Fibroblast of mammary gland (primary cell): ENCODE data around the gene APLP2.
"Not testable (repeated sequence)": the region's sequence is repeated elsewhere in the genome, so short reads cannot be mapped to it uniquely, and the experiment has no call there.

Experiments
- DNase-seq: peaks from one replicate; pipeline ENCODE4 v3.0.0-alpha.2; 2010; ENCODE audit warnings: low read depth
- H3K4me3 ChIP-seq: 2 replicates; pipeline ENCODE4 v1.5.1; 2011; ENCODE audit warnings: low read depth, mild to moderate bottlenecking, low read length, moderate library complexity; ENCODE audit not compliant: control insufficient read depth
- TF ChIP-seq, protein P1 (sequence below): conservative IDR thresholded peaks from 2 replicates; pipeline ENCODE4 v1.5.1; 2011; ENCODE audit warnings: low read depth, low read length, inconsistent platforms; ENCODE audit not compliant: control insufficient read depth, insufficient read depth

APLP2 gene

DNA sequence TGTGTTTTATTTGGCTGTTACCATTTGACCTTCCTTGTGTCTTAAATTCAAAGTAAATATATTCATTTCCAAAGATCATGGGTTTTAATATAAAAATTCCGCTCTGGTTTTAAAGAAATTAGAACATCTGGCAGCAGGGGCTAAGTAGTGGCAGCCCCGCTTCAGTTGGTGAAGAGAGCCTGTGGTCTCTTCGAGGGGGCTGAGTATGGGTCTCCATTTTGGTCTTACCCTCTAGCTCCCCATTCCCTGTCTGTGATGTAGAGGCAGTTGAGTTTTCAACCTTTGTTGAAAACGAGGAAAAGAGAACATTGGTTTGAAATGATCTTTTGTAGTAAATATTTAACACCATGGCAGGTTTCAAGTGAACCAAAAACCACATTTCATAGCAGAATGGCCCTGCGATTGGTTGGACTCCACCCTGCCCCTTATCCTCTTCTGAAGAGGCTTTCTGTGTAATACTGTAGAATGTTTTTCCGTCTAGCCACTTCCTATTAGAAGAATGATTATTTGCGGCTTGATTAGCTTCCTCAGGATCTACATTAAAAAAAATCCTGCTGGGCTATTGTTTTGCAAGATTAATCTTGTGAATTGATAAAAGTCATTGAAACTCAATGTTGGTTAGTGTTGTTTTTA lies 17.7 kb downstream of the APLP2 start:
- H3K4me3 ChIP-seq: no peak overlapping the region
- no peak for DNase-seq
- TF ChIP-seq, protein P1, sequence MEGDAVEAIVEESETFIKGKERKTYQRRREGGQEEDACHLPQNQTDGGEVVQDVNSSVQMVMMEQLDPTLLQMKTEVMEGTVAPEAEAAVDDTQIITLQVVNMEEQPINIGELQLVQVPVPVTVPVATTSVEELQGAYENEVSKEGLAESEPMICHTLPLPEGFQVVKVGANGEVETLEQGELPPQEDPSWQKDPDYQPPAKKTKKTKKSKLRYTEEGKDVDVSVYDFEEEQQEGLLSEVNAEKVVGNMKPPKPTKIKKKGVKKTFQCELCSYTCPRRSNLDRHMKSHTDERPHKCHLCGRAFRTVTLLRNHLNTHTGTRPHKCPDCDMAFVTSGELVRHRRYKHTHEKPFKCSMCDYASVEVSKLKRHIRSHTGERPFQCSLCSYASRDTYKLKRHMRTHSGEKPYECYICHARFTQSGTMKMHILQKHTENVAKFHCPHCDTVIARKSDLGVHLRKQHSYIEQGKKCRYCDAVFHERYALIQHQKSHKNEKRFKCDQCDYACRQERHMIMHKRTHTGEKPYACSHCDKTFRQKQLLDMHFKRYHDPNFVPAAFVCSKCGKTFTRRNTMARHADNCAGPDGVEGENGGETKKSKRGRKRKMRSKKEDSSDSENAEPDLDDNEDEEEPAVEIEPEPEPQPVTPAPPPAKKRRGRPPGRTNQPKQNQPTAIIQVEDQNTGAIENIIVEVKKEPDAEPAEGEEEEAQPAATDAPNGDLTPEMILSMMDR: no peak

DNA sequence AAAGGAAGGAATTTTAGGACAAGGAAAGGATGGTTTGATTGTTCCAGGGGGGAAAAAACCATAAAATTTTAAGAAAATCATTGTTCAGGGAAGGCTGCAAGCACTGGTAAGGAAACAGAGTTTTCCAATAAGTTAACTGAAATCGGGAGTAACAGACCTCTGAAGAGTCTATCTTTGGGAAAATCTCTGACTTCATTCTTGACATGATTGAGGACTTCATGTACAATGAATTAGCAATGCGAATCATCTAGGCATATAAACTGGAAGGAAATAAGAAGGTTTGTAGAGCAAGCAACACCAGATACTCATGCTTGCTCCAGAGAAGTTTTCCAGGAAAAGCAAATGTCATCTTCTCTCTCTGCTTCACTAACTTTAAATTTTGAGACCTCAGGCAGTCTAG lies 18.5 kb downstream of the APLP2 start:
- TF ChIP-seq, protein P1: no peak
- no peak for DNase-seq
- no peak overlapping the region for H3K4me3 ChIP-seq

DNA sequence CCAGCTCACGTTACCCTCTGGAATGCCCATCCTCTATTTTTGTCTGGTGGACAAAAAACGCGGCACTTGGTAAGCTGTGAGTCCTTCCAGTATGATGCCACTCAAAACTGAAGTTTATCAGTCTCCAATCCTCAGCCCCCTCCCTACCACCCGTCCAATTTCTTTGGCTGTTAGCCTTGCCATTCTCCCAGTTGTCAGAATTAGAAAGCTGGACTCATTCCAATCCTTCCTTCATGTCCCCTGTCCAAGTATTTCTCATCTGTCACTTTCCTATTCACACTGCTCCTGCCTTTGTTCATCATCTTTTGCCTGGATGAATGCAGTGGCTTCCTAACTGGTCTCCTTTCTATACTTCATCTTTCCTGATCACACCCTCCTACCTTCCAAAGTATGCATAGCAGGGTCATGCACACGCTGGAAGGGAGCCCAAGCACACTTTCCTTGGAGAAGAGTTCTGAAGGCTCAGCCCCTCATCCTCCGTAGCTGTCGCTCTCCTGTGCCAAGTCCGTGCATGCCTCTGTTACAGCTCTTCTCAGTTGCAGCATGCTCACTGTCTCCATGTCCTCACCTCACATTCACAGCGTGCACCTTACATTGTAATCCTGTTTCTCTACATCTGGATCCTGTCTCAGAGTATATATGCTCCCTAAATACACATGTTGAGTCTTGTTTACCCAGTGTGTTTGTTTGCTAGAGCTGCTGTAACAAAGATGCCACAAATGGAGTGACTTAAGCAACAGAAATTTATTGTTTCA lies 19.4 kb downstream of the APLP2 start:
- DNase-seq: no peak
- no peak overlapping the region for H3K4me3 ChIP-seq
- TF ChIP-seq, protein P1: no peak

DNA sequence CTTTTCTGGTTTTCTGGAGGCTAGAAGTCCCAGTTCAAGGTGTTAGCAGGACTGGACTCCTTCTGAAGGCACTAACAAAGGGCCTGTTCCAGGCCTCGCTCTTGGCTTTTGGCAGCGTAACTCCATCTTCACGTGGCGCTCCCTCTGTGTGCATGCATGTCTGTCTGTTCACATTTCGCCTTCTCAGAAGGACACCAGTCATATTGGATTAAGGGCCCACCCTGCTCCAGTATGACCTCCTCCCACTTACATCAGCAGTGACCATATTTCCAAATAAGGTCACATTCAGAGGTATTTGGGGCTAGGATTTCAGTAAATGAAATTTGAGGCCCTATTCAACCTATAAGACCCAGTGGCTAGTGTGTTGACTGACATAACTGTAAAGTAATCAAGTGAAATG lies 20.0 kb downstream of the APLP2 start:
- no peak overlapping the region for H3K4me3 ChIP-seq
- no peak for DNase-seq

DNA sequence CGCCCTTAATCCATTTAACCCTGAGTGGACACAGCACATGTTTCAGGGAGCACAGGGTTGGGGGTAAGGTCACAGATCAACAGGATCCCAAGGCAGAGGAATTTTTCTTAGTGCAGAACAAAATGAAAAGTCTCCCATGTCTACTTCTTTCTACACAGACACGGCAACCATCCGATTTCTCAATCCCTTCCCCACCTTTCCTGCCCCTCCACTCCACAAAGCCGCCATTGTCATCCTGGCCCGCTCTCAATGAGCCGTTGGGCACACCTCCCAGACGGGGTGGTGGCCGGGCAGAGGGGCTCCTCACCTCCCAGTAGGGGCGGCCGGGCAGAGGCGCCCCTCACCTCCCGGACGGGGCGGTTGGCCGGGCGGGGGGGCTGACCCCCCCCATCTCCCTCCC lies 20.8 kb downstream of the APLP2 start:
- DNase-seq, H3K4me3 ChIP-seq: not testable (repeated sequence)

More for the DNA sequence above, 20.0 kb downstream of the APLP2 start:
- TF ChIP-seq, protein P1: no peak

DNA sequence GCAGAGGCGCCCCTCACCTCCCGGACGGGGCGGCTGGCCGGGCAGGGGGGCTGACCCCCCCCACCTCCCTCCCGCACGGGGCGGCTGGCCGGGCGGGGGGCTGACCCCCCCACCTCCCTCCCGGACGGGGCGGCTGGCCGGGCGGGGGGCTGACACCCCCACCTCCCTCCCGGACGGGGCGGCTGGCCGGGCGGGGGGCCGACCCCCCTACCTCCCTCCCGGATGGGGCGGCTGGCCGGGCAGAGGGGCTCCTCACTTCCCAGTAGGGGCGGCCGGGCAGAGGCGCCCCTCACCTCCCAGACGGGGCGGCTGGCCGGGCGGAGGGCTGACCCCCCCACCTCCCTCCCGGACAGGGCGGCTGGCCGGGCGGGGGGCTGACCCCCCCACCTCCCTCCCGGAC lies 21.5 kb downstream of the APLP2 start:
- not testable (repeated sequence) for H3K4me3 ChIP-seq

DNA sequence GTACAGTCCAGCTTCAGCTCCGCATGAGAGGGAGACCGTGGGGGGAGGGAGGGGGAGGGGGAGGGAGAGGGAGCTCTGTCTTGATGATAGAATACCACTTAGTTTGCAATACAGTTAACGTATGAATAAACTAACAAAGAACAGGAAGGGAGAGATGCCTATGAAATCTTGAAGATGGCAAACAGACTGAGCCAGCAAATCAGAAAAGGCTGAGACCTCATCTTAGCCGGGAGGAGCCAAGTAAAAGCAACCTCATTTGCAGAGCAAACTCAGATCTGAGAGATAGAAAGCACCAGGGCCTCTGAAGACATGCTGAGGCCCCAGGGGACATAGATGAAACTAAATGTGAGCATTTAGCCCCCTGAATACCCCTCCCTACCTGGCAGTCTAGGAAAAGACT lies 23.0 kb downstream of the APLP2 start:
- DNase-seq: no peak
- no peak overlapping the region for H3K4me3 ChIP-seq
- TF ChIP-seq, protein P1: no peak

More for the DNA sequence above, 21.5 kb downstream of the APLP2 start:
- DNase-seq: not testable (repeated sequence)
